Activated naive CD4-positive, alpha-beta T cell treated with anti-CD3 and anti-CD28 coated beads for 36 hours (primary cell): Measurements from ENCODE around the gene GPM6B. TPM values are rescaled to one million over a fixed set of nuclear protein-coding genes. Genes with fewer than 3 reads are reported as not detected.

ENCODE experiments used
- CTCF ChIA-PET: fragments of 350-600 bp; sonication (Branson Sonifier 250); formaldehyde crosslinking; loops from one replicate; lab custom pipeline; 2021; ENCODE audit warnings: antibody characterized with exemption; lab: Charles Lee
- DNase-seq: peaks from one replicate; pipeline ENCODE4 v3.0.0-alpha.2; 2020
- H3K27ac Mint-ChIP-seq: one replicate; pipeline ENCODE4 v1.8.0; 2021; ENCODE audit warnings: mild to moderate bottlenecking, mixed read lengths
- H3K27me3 Mint-ChIP-seq: one replicate; pipeline ENCODE4 v1.8.0; 2021; ENCODE audit warnings: low read depth, mixed read lengths
- H3K36me3 Mint-ChIP-seq: one replicate; pipeline ENCODE4 v1.8.0; 2021; ENCODE audit warnings: low read depth, mixed read lengths
- H3K4me1 Mint-ChIP-seq: one replicate; pipeline ENCODE4 v1.8.0; 2021; ENCODE audit warnings: low read depth, mixed read lengths
- H3K4me3 Mint-ChIP-seq: one replicate; pipeline ENCODE4 v1.8.0; 2021; ENCODE audit warnings: mild to moderate bottlenecking, moderate library complexity, mixed read lengths
- H3K9me3 Mint-ChIP-seq: one replicate; pipeline ENCODE4 v1.8.0; 2021; ENCODE audit warnings: mixed read lengths
- intact Hi-C: fragments of 100-400 bp; cut with micrococcal nuclease; formaldehyde crosslinking; loops from one replicate; pipeline ENCODE4 v1.15.1; 2023
- total RNA-seq, 2 experiments: library from RNA; stranded (reverse); gene quantifications; one replicate each; pipeline ENCODE4 v1.2.3, GENCODE V29; 2021

GPM6B gene
- total RNA-seq, result not detected

DNA sequence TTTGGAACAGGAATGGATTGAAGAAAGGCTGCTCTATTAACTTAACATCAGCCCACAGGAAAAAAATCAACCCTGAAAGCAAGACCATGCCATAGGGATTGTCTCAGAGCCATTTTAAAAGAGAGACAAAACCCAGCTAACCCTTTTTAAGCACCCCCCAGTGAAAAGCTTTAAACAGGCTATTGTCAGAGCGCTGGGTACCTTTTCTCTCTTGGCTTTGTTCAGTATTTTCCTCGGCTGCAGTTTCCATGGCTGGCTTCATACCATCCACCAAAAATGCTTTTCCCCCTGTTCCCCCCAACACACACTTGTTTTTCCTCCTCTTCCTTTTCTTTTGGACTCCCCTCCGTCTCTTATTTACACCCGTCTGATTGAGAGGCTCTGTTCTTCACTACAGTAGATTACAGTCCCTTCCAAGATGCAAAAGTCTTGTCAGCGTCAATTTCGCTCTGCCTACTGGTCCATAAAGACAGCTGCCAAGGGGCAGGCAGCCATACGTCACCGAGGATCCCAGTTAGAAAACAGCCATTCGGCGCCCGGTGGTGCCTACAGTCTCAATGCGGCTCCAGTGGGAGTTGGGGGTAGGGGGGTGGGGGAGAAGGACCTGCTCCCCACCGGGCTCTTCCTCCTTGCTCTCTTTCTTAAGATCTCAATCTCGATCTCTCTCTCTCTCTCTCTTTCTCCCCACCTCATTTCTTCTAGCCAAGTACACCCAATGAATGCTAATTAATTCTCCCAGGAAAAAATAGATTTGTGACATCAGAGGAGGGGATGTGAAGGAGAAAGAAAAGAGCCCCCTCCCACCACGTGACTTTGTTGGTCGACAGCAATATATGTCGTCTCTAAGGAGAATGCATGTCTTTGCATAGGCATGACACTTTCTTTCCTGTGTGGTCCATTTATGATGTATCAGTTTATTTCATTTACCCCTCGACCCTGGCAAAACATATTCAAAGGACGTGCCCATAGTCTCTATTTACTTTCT lies at the start of gene GPM6B:
Gene GPM6B (minus strand): TSS at position 451 of the 985 bp plus-strand sequence. CDS start 189 bp downstream, at position 262.
- no peak within 1 kb of the TSS for H3K4me3 Mint-ChIP-seq
- no peaks in the 10 kb centered on the region for H3K9me3 Mint-ChIP-seq
- intact Hi-C loops, result no loop called here
- CTCF ChIA-PET, result no interaction called here
- peaks cover 7% of the 10 kb centered on the region for H3K27me3 Mint-ChIP-seq
- no peak within 1 kb of the TSS for H3K27ac Mint-ChIP-seq
- DNase-seq, result no peak
- H3K36me3 Mint-ChIP-seq, result no peaks in the 10 kb centered on the region
- no peaks in the 10 kb centered on the region for H3K4me1 Mint-ChIP-seq

DNA sequence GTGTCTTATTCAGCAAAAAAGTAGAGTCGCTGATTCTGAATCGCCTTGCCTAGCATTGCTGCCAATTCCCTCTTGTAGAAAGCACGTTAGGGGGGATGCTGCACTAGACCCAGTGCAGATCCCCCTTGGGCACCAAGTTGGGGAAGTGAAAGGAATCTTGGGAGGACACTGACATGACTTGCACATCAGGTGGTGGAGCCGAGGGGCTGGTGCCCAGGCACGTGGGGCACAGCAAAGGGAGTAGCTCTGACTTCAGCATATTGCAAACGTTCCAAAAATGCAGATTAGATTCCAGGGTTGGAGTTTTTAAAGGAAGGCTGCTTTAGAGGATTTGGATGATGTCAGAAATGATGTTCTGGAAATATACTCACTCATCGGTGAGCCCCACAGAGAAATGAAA lies 47.4 kb upstream of the GPM6B start:
- Mint-ChIP-seq H3K9me3 (no peaks in the 10 kb centered on the region), H3K27me3 (peaks cover 6% of the 10 kb centered on the region), H3K4me1 (no peaks in the 10 kb centered on the region), H3K36me3 (no peaks in the 10 kb centered on the region), H3K27ac (no peak overlapping the region), H3K4me3 (no peak overlapping the region)
- CTCF ChIA-PET, result no interaction called here
- intact Hi-C loops, result no loop called here
- DNase-seq, result no peak

DNA sequence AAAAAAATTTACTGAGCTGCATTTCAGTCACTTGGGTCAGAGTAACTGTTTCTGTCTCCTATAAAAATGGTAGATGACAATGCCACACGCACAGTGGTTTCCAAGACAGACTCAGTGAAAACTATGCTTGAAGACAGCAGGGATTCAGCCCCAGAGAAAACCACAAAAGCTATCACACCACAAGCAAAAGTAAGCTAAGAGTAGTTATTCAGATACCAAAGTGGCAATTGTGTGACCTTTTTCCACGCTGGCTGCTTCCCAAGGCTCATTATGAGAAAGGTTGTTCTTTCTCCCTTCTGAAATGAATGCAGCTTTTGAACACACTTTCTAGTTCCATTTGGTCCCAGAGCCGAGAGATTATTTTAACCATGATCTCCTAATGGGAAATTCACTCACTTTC lies 46.4 kb upstream of the GPM6B start:
- no peak for DNase-seq
- no peaks in the 10 kb centered on the region for H3K4me1 Mint-ChIP-seq
- H3K27me3 Mint-ChIP-seq, result peaks cover 6% of the 10 kb centered on the region
- no peaks in the 10 kb centered on the region for H3K36me3 Mint-ChIP-seq
- H3K27ac Mint-ChIP-seq, result no peak overlapping the region
- CTCF ChIA-PET, result no interaction called here
- H3K4me3 Mint-ChIP-seq, result no peak overlapping the region
- no peaks in the 10 kb centered on the region for H3K9me3 Mint-ChIP-seq
- intact Hi-C loops, result no loop called here

DNA sequence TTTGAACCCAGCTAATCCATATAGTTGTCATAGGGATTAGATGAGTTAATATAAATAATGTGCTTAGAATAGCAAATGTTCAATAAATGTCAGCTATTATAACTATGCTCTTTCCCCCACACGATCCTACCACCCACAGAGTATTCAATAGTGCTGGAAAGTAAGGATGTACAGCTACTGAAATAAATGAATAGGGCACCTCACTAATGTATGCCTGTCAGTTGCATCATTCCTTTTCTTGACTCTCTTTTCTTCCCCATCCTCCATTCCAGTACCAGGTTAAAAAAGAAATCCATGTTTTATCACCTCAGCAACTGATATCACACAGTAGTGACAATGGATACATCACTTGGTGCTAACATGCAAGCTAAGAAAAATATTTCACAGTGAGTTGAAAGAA lies 42.8 kb upstream of the GPM6B start:
- H3K27ac Mint-ChIP-seq, result no peak overlapping the region
- H3K4me1 Mint-ChIP-seq, result no peaks in the 10 kb centered on the region
- H3K36me3 Mint-ChIP-seq, result no peaks in the 10 kb centered on the region
- no peak for DNase-seq
- intact Hi-C loops, result no loop called here
- peaks cover 6% of the 10 kb centered on the region for H3K27me3 Mint-ChIP-seq
- no peaks in the 10 kb centered on the region for H3K9me3 Mint-ChIP-seq
- H3K4me3 Mint-ChIP-seq, result no peak overlapping the region
- CTCF ChIA-PET, result no interaction called here

GRCh38 chrX:13857804-13858203 lies 40.9 kb upstream of the GPM6B start:
- DNase-seq, result no peak
- peaks cover 6% of the 10 kb centered on the region for H3K27me3 Mint-ChIP-seq
- H3K4me3 Mint-ChIP-seq, result no peak overlapping the region
- CTCF ChIA-PET, result no interaction called here
- intact Hi-C loops, result no loop called here
- no peak overlapping the region for H3K27ac Mint-ChIP-seq
- no peaks in the 10 kb centered on the region for H3K4me1 Mint-ChIP-seq
- no peaks in the 10 kb centered on the region for H3K9me3 Mint-ChIP-seq
- H3K36me3 Mint-ChIP-seq, result no peaks in the 10 kb centered on the region

- intact Hi-C loops, result no loop called here
- Mint-ChIP-seq H3K4me1 (no peaks in the 10 kb centered on the region), H3K36me3 (no peaks in the 10 kb centered on the region), H3K9me3 (no peaks in the 10 kb centered on the region), H3K27me3 (peaks cover 6% of the 10 kb centered on the region), H3K27ac (no peak overlapping the region), H3K4me3 (no peak overlapping the region)
- no peak for DNase-seq
- CTCF ChIA-PET, result no interaction called here
These were observed 39.0 kb upstream of the GPM6B start for GRCh38 chrX:13855689-13856450.

GRCh38 chrX:13854003-13854402 lies 37.1 kb upstream of the GPM6B start:
- CTCF ChIA-PET, result interaction anchor here (1.1 kb wide), 1 partner anchor 178 kb away, joined by 3 read pairs; no protein-coding TSS in a partner anchor
- intact Hi-C loops, result no loop called here
- DNase-seq, result no peak
- Mint-ChIP-seq H3K27ac (no peak overlapping the region), H3K27me3 (no peaks in the 10 kb centered on the region), H3K36me3 (no peaks in the 10 kb centered on the region), H3K9me3 (no peaks in the 10 kb centered on the region), H3K4me3 (no peak overlapping the region), H3K4me1 (no peaks in the 10 kb centered on the region)

GRCh38 chrX:13852001-13852695 lies 35.3 kb upstream of the GPM6B start:
- Mint-ChIP-seq H3K9me3 (no peaks in the 10 kb centered on the region), H3K27ac (no peak overlapping the region), H3K27me3 (no peaks in the 10 kb centered on the region), H3K4me1 (no peaks in the 10 kb centered on the region), H3K4me3 (no peak overlapping the region), H3K36me3 (no peaks in the 10 kb centered on the region)
- no peak for DNase-seq
- CTCF ChIA-PET, result interaction anchor here (0.7 kb wide), 1 partner anchor 117 kb away, joined by 4 read pairs; no protein-coding TSS in a partner anchor
- intact Hi-C loops, result no loop called here

- no peaks in the 10 kb centered on the region for H3K27me3 Mint-ChIP-seq
- CTCF ChIA-PET, result no interaction called here
- H3K36me3 Mint-ChIP-seq, result no peaks in the 10 kb centered on the region
- H3K9me3 Mint-ChIP-seq, result no peaks in the 10 kb centered on the region
- DNase-seq, result no peak
- no peak overlapping the region for H3K27ac Mint-ChIP-seq
- intact Hi-C loops, result no loop called here
- H3K4me3 Mint-ChIP-seq, result no peak overlapping the region
- no peaks in the 10 kb centered on the region for H3K4me1 Mint-ChIP-seq
These were observed 29.0 kb upstream of the GPM6B start for GRCh38 chrX:13845721-13846378.

- CTCF ChIA-PET, result no interaction called here
- intact Hi-C loops, result no loop called here
- no peak for DNase-seq
- Mint-ChIP-seq H3K27ac (no peak overlapping the region), H3K4me3 (no peak overlapping the region), H3K36me3 (no peaks in the 10 kb centered on the region), H3K9me3 (no peaks in the 10 kb centered on the region), H3K4me1 (no peaks in the 10 kb centered on the region), H3K27me3 (no peaks in the 10 kb centered on the region)
These were observed 26.3 kb upstream of the GPM6B start for GRCh38 chrX:13843150-13843721.

DNA sequence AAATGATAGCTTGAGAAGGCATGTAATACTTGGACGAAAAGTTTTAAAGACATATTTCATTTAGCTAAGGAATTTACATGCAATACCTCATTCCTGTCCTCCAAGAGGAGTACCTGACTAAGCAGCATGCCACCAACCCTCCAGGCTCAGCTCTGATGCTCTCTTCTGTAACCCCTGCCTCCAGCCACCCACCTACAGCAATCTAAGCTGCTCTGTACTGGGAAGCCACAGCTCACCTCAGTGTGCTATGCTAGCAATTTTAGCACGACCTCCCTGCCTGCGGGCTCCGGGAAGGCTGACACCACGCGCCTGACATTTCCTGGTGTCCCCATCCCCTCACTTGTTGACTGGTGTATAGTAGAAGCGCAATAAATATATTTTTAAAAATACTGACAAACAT lies 23.2 kb upstream of the GPM6B start:
- no peaks in the 10 kb centered on the region for H3K9me3 Mint-ChIP-seq
- no peaks in the 10 kb centered on the region for H3K27me3 Mint-ChIP-seq
- no peak for DNase-seq
- H3K4me1 Mint-ChIP-seq, result no peaks in the 10 kb centered on the region
- H3K4me3 Mint-ChIP-seq, result no peak overlapping the region
- intact Hi-C loops, result no loop called here
- H3K27ac Mint-ChIP-seq, result no peak overlapping the region
- H3K36me3 Mint-ChIP-seq, result no peaks in the 10 kb centered on the region
- CTCF ChIA-PET, result no interaction called here
